Measurements from ENCODE around the gene INTS6.

INTS6 gene

DNA sequence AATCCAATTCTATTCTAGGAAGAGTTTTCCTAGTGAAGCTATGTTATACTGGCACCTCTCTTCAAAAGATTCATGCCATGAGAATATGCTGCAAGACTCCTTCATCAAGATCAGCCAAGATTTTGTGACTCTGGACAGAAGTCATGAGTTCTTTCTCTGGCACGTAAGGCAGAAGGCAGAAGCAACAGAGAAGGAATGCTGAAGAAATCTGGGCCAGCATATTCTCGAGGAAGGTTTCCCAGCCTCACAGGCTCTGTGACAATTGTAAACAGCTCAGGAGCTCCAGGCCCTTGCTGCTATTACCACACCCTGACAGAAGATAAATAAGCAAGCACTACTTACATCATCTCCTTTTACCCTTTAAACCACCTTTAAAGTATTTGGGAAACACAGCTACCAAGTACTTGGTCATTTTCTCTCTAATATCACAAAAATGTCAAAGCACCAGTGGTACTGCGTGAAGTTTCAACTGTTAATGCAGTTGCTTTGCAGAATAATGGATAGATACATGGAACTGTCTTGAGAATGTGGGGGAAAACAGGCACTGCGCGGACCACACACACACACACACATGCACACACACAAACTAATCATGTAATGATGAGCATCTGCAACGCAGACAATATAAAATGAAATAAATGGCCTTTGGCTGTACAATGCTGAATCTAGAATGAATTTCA, 55.4 kb downstream of the INTS6 start:
- TF ChIP-seq, protein P1, sequence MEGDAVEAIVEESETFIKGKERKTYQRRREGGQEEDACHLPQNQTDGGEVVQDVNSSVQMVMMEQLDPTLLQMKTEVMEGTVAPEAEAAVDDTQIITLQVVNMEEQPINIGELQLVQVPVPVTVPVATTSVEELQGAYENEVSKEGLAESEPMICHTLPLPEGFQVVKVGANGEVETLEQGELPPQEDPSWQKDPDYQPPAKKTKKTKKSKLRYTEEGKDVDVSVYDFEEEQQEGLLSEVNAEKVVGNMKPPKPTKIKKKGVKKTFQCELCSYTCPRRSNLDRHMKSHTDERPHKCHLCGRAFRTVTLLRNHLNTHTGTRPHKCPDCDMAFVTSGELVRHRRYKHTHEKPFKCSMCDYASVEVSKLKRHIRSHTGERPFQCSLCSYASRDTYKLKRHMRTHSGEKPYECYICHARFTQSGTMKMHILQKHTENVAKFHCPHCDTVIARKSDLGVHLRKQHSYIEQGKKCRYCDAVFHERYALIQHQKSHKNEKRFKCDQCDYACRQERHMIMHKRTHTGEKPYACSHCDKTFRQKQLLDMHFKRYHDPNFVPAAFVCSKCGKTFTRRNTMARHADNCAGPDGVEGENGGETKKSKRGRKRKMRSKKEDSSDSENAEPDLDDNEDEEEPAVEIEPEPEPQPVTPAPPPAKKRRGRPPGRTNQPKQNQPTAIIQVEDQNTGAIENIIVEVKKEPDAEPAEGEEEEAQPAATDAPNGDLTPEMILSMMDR (IDR thresholded peaks at IDR 0.05) = no peak

DNA sequence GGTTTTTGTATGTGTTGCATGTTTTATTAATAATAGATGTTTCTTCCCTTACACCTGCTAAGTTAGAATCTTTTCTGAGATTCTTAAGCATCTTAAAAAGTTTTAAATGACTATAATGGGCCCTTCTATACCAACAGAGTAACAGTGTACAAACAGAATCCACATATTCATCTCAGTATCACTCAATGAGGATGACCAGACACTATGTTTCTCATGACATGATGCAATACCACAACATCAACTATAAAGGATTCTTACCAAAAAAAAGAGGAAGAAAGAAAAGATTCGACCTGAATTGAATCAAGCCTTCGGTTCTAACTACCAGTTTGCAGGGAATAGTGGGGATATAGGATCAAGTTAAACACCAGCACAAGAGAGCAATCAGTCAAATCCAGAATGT, 56.5 kb downstream of the INTS6 start:
- TF ChIP-seq, protein P1 (IDR thresholded peaks at IDR 0.05) = no peak

DNA sequence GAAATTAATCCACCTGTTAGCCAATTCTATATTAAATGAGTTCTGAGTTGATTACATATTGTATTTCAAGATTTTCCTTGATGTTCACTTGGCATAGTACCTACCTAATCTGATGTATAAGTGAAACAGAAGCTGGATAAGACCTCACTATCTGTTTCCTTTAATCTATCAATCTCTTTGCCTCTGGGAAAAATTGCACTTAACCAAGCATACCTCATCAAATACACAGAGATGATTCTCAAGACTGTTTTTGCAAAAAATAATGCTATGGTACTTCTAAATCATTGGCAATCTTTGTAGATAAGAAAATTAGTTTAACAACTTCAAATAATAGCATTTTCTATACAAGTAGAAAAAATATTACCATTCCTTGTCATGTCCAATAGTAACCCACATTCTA, 58.1 kb downstream of the INTS6 start:
- TF ChIP-seq, protein P1 (IDR thresholded peaks at IDR 0.05) = no peak

DNA sequence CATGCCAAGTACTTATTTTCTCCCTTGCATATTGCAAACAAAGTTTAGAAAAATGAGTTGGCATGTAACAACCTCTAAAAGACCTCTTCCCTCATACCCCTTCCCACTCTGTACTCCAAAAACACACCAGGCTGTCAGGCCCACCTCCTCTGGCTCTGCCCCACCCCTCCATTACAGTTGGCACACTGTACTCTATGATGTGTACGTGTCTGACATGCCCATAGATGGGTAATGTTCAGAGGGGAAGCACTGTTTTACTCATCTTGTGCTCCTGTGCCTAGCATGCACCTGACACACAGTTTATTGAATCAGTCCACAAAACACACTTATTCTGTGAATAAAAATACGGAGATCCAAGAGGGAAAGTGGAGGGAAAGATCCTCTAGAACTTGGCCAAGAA, 67.7 kb downstream of the INTS6 start:
- TF ChIP-seq, protein P1 (IDR thresholded peaks at IDR 0.05) = no peak

DNA sequence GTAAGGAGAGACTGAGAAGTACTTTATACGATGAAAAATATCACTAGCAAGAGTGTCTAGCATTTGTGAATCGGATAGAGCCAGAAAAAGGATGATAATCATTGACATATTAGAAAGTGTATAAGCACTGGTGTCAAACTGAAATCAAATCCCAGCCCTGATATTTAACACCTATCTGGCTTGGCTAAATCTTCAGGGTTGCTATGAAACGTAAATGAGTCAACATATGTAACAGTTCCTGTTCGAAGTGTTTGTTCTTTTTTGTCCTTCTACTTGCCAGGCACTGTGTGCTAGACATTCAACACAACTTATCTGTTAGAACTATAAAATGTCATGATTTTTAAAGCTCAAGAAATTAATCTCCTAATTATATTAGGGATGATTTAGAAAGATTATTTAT, 72.6 kb downstream of the INTS6 start:
- TF ChIP-seq, protein P1 (IDR thresholded peaks at IDR 0.05) = no peak

DNA sequence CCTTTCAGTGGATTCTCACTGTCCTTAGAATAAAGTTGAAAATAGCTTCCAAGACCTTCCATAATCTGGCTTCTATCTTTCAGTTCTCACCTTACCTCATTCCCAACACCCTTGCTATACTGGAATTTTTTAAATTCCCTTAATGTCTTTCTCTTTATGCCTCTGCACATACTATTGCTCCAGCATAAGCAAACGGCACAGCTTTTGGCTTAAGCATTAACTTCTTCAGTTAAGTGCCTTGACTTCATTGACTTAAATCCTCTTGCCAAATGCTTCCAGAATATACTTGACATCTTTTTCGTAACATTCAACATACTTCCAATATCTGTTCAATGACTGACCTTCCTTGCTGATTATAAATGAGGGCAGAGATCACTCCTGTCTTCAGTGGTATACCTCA, 79.4 kb downstream of the INTS6 start:
- TF ChIP-seq, protein P1 (IDR thresholded peaks at IDR 0.05) = no peak

DNA sequence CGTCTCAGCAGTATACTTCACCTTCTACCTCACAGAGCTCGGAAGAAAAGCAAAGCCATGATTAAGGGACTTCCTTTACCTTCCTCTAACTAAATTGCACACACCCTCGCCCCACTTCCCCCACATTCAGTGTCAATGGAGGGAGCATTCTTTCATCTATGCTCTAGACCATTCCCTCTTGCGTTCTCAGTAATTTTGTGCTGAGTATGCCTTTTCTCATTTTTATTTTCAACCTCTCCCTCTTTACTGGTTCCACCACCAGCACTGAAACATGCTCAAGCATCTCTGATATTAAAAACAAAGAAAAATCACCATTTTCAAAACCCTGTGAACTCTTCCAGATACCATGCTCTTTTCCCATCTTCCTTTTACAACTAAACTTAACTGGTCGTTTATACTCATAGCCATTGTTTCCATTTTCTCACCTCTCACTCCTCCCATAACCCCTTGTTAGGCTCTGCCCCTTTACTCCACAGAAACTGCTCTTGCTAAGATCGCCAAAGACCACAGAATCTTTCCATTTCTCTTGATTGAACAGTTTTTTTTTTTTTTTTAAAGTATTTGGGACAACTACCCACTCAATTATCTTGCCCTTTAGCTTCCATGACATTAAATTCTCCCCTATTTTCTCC, 81.0 kb downstream of the INTS6 start:
- TF ChIP-seq, protein P1 (IDR thresholded peaks at IDR 0.05) = no peak
